T-helper 22 cell (primary cell): ENCODE results near the gene FLRT1.

Experiments
- DNase-seq: peaks from one replicate; pipeline ENCODE4 v3.0.0-alpha.2; 2020; ENCODE audit warnings: low read depth

The FLRT1 gene

DNA sequence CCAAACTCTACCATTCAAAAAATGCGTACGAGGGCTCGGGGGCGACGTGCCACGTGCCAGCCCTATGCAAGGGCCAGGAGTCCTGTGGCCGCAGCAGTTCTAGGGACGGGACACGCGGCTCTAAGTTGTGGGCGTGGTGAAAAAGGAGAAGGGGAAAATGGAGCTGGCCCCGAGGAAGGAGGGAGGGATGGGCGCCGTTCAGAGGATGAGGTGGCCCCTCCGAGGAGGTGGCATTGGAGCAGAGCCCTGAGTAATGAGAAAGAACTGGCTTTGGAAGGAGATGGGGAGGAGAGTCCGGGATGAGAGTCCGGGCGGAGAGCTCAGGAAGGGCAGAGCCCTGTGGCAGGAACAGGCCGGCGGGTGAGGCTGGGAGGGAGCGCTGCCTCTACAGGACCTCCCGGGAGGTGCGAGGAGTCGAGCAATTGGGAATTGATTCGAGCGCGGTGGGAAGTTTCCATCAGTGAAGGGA lies 28.5 kb upstream of the FLRT1 start:
- no peak for DNase-seq

DNA sequence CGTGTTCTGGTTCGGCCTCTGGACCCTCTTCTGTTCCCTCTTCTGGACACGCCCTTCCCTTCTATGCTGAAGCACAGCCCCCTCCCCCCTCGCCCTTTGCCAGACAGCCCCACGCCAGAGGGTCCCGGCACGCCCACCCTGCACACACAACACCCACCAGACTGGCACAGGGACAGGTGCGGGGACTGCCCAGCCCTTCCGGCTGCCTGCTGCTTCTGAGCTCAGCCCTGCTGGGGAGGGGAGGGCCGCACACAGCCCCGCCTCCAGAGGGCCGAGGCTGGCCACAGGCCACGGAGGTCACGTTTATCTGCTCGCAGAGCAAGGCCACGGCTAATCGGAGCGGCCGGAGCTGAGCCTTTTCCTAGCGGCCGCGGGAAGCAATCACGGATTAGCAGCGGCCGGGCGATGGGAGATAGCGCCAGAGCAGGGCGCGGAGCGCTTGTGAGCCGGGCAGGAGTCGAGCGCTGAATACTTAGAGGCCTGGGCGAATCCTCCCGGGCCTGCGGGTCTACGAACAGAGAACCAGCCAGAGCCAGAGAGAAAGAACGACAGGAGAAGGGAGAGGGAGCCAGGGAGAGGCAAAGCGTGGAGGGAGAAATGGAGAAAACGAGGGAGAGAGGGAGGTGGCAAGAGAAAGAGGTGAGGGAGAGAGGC lies 28.0 kb upstream of the FLRT1 start:
- no peak for DNase-seq

DNA sequence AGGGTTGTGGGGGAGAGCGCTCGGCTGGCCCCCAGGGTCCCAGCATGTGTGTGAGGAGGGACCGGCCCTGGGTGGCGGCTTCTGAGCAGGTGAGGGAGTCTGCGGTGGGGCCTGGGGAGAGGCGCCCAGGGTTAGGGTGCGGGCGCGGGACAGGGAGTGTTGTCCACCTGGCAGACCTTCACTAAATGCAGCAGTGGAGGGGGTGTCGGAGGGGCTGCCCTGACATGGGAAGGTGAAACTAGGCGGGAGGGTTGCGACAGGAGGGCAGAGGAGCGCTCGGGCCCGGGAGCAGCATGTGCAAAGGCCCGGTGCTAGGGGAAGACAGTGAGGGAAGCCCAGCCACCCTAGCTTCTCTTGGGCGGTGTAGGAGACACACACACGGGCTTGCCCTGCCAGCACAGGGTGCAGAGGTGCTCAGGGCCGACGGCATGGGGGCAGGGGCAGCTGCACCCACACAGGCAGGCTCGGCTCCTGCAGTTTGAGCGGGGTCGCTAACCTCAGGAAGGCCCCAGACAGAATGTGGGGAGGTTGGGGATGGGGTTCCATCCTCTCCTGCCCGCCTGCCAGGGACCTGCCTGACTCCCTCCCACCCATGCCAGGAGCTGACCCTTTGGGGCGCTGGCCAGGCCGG lies 27.3 kb upstream of the FLRT1 start:
- no peak for DNase-seq

DNA sequence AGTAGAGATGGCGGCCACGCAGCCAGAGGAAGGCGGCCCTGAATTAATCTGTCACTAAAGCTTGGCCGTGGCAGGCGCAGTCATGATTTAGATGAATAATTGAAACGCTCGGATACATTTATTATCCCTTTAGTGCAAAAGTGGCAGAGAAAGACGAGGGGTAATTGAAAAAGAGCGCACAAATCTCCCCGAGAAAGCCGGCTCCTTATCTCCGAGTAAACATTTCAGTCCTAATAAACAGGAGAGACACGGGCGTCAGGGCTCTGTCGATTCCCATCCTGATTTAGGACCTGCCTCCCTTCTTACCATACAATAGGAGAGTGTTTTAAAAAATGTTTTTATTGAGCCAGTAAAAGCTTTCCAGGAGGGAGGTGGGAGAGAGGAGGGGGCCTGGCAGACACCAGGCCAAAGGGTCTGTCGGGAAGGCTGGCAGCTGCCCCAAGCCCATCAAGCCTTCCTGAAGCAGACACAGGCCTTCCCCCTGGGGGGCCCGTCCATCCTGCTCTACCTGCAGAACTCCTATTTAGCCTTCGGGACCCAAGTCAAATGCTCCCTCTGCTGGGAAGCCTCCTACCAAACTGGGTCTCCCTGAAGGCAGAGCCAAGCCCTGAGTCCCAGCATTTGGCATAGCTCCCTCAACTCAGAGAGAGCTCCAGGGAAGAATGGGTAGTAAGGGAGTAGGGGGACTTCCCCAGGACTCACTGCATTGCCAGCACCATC lies 26.7 kb upstream of the FLRT1 start:
- DNase-seq, result no peak

DNA sequence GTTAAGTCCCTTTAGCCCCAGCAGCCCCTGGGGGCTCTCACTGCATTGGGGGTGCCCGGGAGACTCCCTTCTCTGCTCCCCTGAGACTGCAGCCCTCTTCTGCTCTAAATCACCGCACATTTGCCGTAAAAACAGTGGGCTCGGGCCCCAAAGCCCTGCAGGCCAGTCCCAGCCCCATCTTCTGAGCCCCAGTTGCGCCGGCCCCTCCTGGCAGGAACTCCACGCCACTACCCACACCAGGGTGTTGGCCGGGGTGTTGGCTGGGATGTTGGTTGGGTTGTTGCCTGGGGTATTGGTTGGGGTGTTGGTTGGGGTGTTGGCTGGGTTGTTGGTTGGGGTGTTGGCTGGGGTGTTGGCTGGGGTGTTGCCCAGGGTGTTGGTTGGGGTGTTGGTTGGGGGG lies 26.0 kb upstream of the FLRT1 start:
- DNase-seq, result no peak

DNA sequence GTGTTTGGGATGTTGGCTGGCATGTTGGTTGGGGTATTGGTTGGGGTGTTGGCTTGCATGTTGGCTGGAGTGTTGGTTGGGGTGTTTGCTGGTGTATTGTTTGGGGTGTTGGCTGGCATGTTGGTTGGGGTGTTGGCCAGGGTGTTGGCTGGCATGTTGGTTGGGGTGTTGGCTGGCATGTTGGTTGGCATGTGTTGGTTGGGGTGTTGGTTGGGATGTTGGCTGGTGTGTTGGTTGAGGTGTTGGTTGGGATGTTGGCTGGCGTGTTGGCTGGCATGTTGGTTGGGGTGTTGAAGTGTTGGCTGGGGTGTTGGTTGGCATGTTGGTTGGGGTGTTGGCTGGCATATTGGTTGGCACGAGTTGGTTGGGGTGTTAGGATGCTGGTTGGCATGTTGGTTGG lies 24.9 kb upstream of the FLRT1 start:
- DNase-seq, result no peak

DNA sequence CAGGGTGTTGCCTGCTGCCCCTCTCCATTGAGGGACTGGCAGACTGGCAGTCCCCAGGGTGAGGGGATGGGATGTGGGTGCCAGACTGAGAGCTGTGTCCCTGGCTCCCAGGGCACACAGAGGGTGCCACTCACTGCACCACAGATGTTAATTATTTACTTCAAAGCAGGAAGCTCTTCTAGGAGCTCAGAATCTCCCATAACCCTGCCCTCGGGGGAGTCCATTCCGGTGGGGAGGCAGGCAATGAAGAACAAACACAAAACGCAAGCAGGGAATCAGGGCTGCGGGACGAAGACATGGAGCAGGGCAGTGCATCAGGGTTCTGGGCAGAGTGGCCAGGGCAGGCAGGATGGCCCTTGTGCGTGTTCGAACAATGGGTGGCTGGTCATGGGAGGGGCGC lies 24.4 kb upstream of the FLRT1 start:
- no peak for DNase-seq

DNA sequence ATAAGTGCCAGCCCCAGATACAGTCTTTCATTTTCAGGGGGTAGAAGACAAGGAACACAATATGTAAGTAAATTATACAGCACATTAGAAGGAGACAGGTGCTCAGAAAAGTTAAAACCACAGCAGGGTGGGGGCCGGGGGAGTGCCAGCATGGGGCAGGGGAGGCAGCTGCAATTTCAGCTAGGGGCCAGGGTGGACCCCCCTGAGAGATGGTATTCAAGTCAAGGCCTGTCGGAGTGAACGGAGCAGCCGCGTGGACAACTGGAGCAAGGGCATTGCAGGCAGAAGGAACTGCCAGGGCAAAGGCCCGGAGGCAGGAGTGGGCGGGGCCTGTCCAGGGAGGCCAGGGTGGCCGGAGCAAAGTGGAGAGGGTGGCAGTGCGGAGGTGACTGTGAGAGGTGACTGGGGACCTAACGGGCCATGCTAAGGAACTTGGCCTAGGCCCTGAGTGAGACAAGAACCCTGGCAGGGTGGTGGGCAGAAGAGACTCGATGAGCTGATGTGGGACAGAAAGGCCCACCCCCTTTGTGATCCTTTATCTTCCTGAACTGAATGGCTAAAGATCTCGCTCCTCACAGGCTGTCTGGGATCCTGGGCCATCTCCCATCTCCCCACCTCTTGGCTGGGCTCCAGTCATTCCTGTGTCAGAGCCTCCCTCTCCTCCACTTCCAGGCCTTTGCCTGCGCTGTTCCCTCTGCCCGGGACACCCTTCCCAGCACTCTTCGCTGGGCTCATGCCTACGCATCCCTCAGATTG lies 22.4 kb upstream of the FLRT1 start:
- no peak for DNase-seq

DNA sequence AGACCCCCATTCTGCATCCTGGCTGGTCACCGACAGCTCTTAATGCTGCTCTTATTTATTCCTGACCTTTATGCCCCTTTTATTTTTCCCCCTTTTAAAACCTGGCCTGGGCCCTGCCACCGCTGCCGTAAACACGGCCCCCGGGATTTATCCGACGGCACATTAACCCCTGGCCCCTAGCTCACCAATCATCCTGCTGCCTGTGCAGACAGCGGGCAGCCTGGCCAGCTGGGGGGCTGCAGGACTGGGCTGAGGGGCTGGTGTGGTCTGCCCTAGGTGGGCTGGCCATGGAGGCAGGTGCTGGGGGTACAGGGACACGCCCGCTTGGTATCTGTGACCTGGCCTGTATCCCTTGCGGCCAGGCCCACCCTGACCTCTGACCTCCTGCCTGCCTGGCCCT lies 21.4 kb upstream of the FLRT1 start:
- no peak for DNase-seq

DNA sequence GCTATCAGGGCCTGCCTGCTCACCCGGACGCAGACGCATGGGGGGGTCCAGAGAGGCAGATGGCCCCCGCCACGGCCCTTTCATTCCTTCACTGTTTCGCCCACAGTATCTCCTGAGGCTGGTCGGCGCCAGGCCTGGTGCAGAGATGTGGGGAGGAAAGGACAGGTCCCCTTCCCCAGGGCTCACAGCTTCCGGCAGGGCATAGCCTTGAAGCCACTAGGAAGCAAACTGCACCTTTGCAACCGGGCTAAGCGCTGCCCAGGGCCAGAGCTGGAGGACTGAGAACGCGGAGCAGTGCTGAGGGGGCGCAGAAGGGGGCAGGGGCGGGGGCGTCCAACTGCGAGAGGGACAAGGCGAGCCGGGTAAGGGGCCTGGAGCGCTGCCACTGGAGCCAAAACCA lies 20.2 kb upstream of the FLRT1 start:
- no peak for DNase-seq

DNA sequence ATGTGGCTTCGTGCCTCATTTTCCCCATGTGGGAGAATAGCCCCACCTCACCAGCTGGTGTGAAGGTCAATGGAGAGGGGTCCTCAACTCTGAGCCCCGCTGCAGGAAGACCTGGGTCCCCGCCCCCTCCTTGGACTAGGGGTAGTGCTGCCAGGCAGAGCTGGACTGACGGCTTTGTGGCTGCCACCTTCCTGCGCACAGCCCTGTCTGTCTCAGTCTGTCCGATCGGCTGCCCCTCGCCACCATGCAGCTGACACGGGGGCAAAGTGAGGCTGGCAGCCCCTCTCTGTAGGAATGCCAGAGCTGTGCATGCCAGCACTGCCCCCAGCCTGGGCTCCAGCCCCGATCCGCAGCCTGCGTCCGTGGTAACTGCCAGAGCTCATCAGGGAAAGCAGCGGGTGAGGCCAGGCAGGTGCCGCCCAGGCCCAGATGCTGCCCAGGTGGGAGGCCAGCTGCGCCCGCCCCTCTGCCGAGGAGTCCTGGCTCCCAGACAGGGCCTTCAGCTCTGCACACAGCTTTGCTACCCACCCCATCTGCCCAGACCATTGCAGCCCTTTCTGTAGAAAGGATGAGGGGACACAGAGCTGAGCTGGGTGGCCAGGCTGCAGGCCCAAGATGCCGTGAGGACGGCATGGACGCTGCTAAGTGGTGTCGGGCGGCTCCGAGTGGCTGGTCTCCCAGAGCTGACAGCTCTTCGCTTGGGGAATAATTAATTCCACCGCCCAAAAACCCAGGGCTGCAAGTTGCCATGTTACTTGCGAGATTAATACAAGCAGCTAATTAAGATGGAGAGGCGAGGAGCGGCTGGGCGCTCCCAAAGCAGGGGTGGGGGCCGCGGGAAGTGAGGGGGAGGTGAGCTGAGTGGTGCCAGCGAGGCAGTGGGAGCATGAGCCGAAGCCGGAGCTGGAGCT lies 19.5 kb upstream of the FLRT1 start:
- no peak for DNase-seq

DNA sequence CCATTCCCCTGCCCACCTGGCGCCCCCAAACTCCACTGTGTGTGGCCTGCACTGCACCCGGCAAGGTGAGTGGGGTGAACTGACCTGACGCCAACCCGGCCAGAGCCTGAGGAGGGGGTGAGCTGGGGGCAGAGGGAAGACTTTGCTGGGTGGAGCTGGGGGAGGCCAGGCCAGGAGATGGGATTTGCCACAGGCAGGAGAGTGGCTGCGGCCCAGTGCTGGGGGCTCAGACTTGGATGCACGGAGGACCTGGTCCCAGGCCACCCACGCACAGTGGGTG lies 17.8 kb upstream of the FLRT1 start:
- DNase-seq, result no peak

DNA sequence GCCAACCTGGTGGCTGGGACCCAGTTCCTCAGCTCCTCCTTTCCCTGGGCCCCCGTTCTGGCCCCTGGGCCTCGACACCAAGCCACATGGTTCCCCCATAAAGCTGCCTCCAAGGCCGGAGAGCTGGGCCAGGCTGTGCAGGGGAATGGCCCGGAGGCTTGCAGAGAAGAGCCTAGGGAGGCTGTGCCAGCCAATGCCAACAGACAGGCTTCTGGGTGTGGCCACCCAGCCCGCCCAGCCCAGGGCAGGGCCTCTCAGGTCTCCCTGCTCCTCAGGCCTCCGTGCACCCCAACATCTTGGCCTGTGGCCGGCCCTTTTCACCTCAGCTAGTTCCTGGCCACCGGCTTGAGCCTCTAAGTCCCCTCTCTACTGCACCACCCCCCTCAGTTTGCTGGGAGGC lies 17.4 kb upstream of the FLRT1 start:
- no peak for DNase-seq

DNA sequence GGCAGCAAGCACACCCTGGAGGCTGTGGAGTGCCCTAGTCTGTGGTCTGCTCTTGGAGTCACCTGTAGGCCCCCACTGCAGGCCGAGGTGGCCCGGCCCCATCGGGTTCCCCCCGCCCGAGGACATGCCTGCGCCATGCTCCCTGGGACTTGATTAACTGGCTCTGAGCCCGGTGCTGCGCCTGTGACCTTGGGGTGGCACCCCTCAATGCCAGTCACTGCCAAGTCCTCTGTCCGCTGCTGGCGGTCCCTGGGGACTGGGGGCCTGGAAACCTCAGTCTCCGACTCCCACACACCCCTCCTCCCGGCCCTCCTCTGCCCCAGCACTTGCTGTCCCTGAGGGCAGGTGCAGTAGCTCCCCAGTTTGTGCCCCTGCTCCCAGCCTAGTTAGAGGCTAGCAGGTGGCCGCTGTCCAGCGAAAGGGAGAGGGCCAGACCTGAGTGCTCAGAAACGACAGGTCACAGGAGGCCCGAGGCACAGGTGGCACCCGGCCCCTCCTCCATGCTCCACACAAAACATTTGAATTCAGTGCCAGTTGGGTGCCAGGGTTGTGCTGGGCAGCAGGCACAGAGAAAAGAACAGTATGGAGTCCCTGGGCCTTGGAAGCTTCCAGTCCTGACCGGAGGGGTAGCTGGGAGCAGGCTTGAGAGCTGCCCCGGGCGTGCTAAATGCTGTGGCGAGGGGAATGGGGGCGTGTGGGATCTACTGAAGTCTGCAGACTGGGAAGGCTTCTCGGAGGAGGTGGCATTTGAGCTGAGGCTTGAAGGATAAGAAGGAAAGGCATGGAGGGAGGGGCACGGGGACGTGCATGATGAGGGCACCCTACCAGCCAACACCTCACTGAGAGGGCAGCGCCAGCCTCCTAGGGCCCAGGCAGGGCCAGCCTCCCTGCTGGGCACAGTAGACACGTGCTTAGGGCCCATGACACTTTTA lies 16.4 kb upstream of the FLRT1 start:
- no peak for DNase-seq

DNA sequence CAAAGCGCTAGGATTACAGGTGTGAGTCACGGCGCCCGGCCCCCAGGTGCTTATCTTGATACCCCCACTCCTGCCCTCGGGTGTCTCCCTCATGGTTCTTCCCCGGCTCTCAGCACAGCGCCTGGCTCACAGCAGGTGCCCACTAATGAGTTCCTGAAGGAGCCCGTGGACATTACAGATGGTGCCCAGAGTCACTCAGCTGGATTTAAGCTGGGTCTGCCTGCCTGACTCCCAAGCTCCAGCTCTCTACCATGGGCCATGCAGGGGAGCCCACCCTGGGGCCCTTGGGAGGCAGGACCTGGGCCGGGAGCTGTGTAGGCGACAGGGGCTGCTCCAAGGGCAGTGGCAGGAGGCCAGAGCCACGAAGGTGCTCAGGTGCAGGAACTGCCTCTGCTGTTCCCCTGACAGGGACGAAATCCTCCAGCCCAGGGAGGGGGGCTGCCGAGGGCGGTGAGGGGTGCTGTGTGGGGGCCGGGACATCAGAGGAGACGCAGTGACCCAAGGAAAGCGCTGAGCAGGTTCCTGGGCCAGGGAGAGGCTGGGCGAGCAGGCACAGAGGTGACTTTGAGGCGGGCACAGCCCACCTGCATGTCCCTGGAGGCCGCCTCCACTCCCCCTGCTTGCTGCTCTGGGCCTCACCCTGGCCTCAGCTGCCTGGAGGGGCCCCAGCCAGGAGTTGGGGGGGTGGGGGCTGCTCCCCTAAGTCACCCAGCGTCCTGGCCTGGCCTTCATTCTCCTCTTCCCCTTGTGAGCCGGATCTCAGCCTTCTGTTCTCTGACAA lies 14.6 kb upstream of the FLRT1 start:
- DNase-seq, result no peak

DNA sequence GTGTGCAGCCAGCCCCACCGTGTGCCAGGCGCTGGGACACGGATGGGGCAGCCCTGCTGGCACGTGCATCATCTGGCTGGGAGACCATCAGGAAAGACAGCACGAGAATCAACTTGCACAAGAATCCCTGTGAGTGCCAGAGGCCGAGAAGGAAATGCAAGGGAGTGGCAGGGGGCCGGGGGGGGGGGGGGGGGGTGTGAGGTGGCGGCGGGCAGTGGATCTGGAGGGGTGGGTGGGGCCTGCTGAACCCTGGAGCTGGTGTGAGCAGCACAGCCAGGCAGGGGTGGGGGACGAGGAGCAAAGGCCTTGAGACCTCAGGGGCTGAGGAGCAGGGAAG lies 14.0 kb upstream of the FLRT1 start:
- no peak for DNase-seq

DNA sequence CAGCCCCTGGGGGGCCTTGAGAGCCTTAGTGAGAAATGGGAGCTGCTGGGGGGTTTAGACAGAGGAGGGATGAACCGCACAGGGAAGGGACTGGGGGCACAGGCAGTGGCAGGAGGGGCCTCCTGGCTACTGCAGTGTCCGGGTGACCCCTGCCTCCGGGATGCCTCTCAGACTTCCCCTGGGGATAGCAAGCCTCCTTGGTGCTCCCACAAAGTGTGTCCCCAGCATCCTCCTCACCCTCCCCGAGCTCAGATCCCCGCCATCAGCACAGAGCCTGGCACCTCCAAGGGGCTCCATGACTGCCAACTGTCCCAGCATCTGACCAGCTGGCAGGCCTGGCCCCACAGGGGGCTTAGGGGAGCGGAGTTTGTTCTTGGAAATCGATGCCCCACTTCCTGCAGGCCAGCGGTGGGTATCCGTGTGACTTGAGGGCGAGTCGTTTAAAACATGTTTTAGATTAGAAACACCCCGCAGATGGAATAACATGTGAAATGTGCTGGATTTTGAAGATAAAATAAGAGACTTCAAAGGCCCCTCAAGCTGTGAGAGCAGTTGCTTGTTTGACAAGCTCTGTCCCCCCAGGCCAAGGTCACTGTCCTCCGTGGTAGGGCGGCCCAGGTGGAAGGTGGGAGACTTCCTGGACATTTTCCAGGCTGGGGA lies 13.5 kb upstream of the FLRT1 start:
- DNase-seq, result no peak

DNA sequence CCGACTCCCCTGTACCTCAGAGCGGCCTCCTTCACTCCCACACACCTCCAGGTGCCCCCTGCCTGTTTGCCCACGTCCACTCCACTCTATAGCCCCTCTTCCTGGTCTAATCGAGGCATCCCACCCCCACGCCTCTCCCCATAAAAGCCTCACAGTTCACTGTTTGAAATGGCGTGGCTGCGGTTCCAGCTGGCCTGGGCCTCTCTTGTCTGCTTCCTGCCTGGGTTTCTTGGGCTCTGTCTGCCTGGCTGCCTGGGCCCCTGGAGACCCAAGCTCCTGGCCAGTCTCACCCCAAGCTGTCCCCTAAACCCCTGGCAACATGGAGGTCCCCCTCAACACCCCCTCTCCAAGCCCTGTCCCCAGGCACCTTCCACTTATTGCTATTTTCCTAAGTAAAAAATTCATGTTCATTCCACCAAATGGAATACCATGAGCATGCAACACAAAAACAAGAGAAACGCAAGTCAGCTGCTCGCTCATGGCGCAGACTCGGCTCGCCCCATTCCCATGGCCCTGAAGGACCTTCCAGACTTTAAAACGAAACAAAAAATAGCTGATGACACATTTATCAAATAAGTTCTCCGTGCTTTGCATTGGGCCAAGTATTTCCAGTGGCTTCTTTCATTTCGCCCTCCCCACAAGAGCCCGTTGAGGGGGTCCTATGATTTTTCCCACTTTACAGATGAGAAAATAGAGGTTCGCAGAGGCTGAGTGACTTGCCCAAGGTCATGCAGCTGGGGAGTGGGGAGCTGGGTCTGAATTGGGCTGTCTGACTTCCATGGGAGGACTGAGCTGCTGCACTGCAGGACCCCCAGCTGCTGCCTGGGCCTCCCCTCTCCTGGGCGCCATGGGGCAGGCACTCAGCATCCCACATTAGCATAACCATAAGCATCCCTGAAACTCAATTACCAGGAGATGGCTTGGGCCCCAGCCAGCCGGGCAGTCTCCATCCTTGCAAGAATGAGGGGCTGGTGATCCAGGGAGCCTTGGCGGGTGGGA lies 11.7 kb upstream of the FLRT1 start:
- DNase-seq, result no peak
